Mucosa of descending colon (tissue), 3 donors: Measurements from ENCODE around the gene CACNB3. TPM values are rescaled to one million over a fixed set of nuclear protein-coding genes. Genes with fewer than 3 reads are reported as not detected.
"Not testable (repeated sequence)": the region's sequence is repeated elsewhere in the genome, so short reads cannot be mapped to it uniquely, and the experiment has no call there.

Experiments
- ATAC-seq: fragments of 200-7000 bp; cut with Tn5 transposase; one replicate; pipeline ENCODE4 v1.9.1; 2020; ENCODE audit warnings: mild to moderate bottlenecking, moderate library complexity
- DNase-seq, 3 donors: peaks; one replicate each; pipeline ENCODE4 v3.0.0-alpha.2; 2020
- H3K36me3 ChIP-seq: fragments of 200-600 bp; one replicate; pipeline ENCODE4 v1.8.0; 2021; ENCODE audit warnings: low read depth, mild to moderate bottlenecking
- H3K4me1 ChIP-seq: fragments of 200-600 bp; one replicate; pipeline ENCODE4 v1.8.0; 2021; ENCODE audit warnings: low read depth, mild to moderate bottlenecking
- H3K4me3 ChIP-seq: fragments of 200-600 bp; one replicate; pipeline ENCODE4 v1.8.0; 2021; ENCODE audit warnings: mild to moderate bottlenecking
- H3K9me3 ChIP-seq: fragments of 200-600 bp; one replicate; pipeline ENCODE4 v1.8.0; 2021; ENCODE audit warnings: mild to moderate bottlenecking
- intact Hi-C, 2 donors: fragments of 100-400 bp; cut with DNase I in 1 of 2; cut with micrococcal nuclease in 1 of 2; formaldehyde crosslinking; loops; one replicate each; pipeline versions ENCODE4 v1.11.0 to v1.11.1; 2022; cut with DNase I, micrococcal nuclease
- microRNA-seq: library from miRNA; unstranded; fragments of <30 nt; microRNA quantifications from one replicate; pipeline ENCODE4, GENCODE V29; 2019
- total RNA-seq, 3 donors: library from RNA; stranded (reverse); fragmentation: NEBNext Ultra II Directional in 2 of 3; extraction: Animal tissue kit (Norgen Biotek cat#: 25700) in 2 of 3; gene quantifications; one replicate each; pipeline versions ENCODE4 v1.2.1 to v1.2.4, GENCODE V29; 2021 to 2023
- TF ChIP-seq, protein P1 (sequence below): fragments of 200-600 bp; IDR thresholded peaks from one replicate; pipeline ENCODE4 v1.8.0; 2022; ENCODE audit warnings: antibody characterized with exemption, mild to moderate bottlenecking
- donor health status: DM: no; HTN: no; CAD: no; lungs with moderate emphysema.
- donor health status: DM: no; HTN: no; CAD: no.
- donor health status: DM: no; HTN: yes; CAD: no.

Gene CACNB3
- total RNA-seq, 3 donors from 2014 or later: 31.8 to 49.4 (median 45.1) TPM

DNA sequence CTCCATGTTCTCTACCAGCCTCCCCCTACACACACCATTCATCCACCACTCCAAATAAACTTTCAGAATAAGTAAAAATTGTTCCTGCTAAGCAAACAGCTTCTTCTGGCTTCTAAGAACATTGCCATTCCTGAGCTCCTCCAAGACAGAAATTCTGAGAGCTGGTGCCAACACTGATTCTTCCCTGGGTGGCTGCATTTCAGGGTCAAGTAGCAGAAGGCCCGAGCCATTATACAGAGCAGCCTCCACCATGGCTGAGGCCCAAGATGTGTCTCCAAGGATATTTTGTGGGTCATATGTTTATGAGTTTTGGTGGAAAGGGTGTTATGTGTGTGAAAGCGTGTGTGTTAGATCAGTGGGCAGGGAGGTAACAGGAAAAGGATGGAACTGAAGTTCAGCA is 50.9 kb downstream of the CACNB3 start:
- intact Hi-C loops: no loop called here
- DNase-seq (no peak), ATAC-seq (no peak)
- H3K9me3 ChIP-seq: no peaks in the 10 kb centered on the region
- TF ChIP-seq, protein P1, sequence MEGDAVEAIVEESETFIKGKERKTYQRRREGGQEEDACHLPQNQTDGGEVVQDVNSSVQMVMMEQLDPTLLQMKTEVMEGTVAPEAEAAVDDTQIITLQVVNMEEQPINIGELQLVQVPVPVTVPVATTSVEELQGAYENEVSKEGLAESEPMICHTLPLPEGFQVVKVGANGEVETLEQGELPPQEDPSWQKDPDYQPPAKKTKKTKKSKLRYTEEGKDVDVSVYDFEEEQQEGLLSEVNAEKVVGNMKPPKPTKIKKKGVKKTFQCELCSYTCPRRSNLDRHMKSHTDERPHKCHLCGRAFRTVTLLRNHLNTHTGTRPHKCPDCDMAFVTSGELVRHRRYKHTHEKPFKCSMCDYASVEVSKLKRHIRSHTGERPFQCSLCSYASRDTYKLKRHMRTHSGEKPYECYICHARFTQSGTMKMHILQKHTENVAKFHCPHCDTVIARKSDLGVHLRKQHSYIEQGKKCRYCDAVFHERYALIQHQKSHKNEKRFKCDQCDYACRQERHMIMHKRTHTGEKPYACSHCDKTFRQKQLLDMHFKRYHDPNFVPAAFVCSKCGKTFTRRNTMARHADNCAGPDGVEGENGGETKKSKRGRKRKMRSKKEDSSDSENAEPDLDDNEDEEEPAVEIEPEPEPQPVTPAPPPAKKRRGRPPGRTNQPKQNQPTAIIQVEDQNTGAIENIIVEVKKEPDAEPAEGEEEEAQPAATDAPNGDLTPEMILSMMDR: no peak
- H3K36me3 ChIP-seq: no peaks in the 10 kb centered on the region
- H3K4me1 ChIP-seq: peaks cover 14% of the 10 kb centered on the region
- no peak overlapping the region for H3K4me3 ChIP-seq

DNA sequence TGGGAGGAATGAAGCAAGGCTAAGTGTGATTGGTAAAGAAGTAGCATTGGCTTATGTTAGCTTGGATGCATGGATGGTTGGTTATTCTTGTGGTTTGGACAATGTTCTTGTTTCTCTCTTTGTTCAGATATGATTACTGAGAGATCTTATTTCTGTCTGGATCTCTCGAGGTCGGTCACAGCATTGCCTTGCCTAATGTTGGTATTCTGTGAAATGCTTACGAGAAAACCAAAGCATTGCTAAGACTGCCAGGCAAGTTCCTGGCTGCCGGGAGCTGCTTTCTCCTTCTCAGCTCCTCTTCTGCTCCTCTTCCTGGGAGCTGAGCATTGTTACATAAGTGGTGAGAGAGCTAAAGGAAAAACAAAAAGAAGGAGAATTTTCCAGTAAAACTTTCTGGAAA is 54.8 kb downstream of the CACNB3 start:
- DNase-seq (no peak), ATAC-seq (no peak)
- H3K4me3 ChIP-seq: no peak overlapping the region
- no peaks in the 10 kb centered on the region for H3K4me1 ChIP-seq
- H3K36me3 ChIP-seq: no peaks in the 10 kb centered on the region
- TF ChIP-seq, protein P1: no peak
- intact Hi-C loops: no loop called here
- no peaks in the 10 kb centered on the region for H3K9me3 ChIP-seq

DNA sequence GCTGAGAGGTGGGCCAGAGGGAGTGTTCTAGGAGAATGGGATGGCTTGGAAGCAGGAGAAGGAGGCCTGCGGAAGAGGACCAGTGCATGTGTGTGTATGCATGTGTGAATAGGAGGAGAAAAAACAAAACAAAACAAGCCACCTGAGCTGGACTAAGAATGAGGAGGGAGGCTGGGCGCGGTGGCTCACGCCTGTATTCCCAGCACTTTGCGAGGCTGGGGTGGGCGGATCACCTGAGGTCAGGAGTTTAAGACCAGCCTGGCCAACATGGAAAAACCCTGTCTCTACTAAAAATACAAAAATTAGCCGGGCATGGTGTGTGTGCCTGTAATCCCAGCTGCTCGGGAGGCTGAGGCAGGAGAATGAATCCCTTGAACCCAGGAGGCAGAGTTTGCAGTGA is 55.2 kb downstream of the CACNB3 start:
- intact Hi-C loops, H3K4me1 ChIP-seq, H3K4me3 ChIP-seq, H3K36me3 ChIP-seq, DNase-seq, ATAC-seq, H3K9me3 ChIP-seq: not testable (repeated sequence)

DNA sequence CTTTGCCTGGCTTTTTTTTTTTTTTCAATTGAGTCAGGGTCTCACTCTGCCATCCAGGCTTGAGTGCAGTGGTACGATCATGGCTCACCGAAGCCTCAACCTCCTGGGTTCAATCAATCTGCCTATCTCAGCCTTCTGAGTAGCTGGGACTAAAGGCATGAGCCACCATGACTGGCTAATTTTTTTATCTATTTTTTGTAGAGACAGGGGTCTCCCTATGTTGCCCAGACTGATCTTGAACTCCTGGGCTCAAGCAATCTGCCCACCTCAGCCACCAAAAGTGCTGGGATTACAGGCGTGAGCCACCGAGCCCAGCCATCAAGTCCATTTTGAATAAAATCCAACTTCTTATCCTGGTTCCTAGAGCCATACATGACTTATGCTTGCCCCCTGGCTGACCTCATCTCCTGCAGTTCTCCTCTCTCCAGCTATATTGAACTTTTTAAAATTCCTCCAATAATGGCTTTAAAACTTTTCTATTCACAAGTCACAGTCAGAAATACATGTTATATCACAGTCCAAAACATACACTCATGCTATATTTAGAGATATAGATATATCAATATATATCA is 57.7 kb downstream of the CACNB3 start:
- Histone ChIP-seq H3K4me1 (no peaks in the 10 kb centered on the region), H3K9me3 (no peaks in the 10 kb centered on the region), H3K4me3 (no peak overlapping the region), H3K36me3 (no peaks in the 10 kb centered on the region)
- TF ChIP-seq, protein P1: no peak
- intact Hi-C loops: no loop called here
- DNase-seq (no peak), ATAC-seq (no peak)

Small RNA genes within 50 kb of the gene (microRNA-seq; reads per million reads assigned to microRNA genes)
- not detected for gene MIR4701

Other genes starting within 250 kb of the CACNB3 start
- gene LALBA, start 248.4 kb upstream of the CACNB3 start, total RNA-seq: not detected
- gene KANSL2, start 136.3 kb upstream of the CACNB3 start, total RNA-seq: 10 to 100 TPM; 18.3 to 25.8 (median 22.6) TPM
- 10 to 100 TPM; 25.7 to 40.9 (median 31.1) TPM for gene CCNT1, start 101.8 kb upstream of the CACNB3 start, total RNA-seq
- gene ADCY6, start 29.4 kb upstream of the CACNB3 start, total RNA-seq: 100 to 1,000 TPM in 2 of 3 donors, 10 to 100 TPM in 1; 91.6 to 207 (median 102) TPM
- gene DDX23, start 33.7 kb downstream of the CACNB3 start, total RNA-seq: 100 to 1,000 TPM in 1 of 3 donors, 10 to 100 TPM in 2; 70.0 to 105 (median 91.0) TPM
- 1 to 10 TPM; 1.1 to 3.5 (median 2.4) TPM for gene RND1, start 47.4 kb downstream of the CACNB3 start, total RNA-seq
- 10 to 100 TPM; 16.9 to 41.3 (median 22.9) TPM for gene FKBP11, start 107.0 kb downstream of the CACNB3 start, total RNA-seq
- 100 to 1,000 TPM; 207 to 280 (median 266) TPM for gene ARF3, start 139.0 kb downstream of the CACNB3 start, total RNA-seq
- 1 to 10 TPM in 1 of 3 donors, under 1 TPM in 2; 0.49 to 1.1 (median 0.76) TPM for gene WNT10B, start 153.2 kb downstream of the CACNB3 start, total RNA-seq
- gene WNT1, start 159.8 kb downstream of the CACNB3 start, total RNA-seq: not detected
- gene DDN, start 180.9 kb downstream of the CACNB3 start, total RNA-seq: under 1 TPM in 1 of 3 donors, not detected in 2; 0.12 TPM
- 10 to 100 TPM; 51.5 to 60.1 (median 52.2) TPM for gene PRKAG1, start 200.3 kb downstream of the CACNB3 start, total RNA-seq
- gene KMT2D, start 242.3 kb downstream of the CACNB3 start, total RNA-seq: 100 to 1,000 TPM in 1 of 3 donors, 10 to 100 TPM in 2; 83.3 to 102 (median 88.5) TPM